ENCODE data around the gene LGR4. TPM values are rescaled to one million over a fixed set of nuclear protein-coding genes. Genes with fewer than 3 reads are reported as not detected.

The LGR4 gene
- total and polyA plus RNA-seq, 10 of the 15 experiments (the other 5 are each of a cell fraction or from before 2014, with no cell fraction given) = under 0.01 to 0.64 (median 0.04) TPM; not detected in 5

- H3K9me3 ChIP-seq (replicated peaks; ENCODE audit: control insufficient read depth, insufficient read depth, low read length) = no peaks in the 10 kb centered on the region
- ChIA-PET POLR2A (interaction anchor here (0.6 kb wide), 1 partner anchor 564 kb away, joined by 7 read pairs; no protein-coding TSS in a partner anchor), CTCF (interaction anchor here (0.6 to 4.2 kb wide), 3 partner anchors 10 to 268 kb away, joined by 3 to 20 read pairs (median 3); no protein-coding TSS in a partner anchor), SMC1A (ENCODE audit: uncharacterized antibody, unreplicated experiment) (interaction anchor here (2.8 kb wide), 1 partner anchor 10 kb away, joined by 15 read pairs; no protein-coding TSS in a partner anchor), RAD21 (ENCODE audit: unreplicated experiment) (interaction anchor here (0.7 to 1.1 kb wide), 3 partner anchors 10 to 292 kb away, joined by 4 read pairs; no protein-coding TSS in a partner anchor)
- no TSS peak for BruUV-seq (replicated peaks)
- peaks cover 0 to 3% of the 10 kb centered on the region in 2 experiments; a peak in 2 of 4 replicates for H3K27me3 ChIP-seq (replicated peaks in 1 of 2; ENCODE audit: control insufficient read depth in 2 of 2, insufficient read depth in 2 of 2, low read length in 1 of 2)
- H3K27ac ChIP-seq (ENCODE audit: control insufficient read depth, insufficient read depth) = no peak overlapping the region
- H2AFZ ChIP-seq (ENCODE audit: control insufficient read depth, low read depth, low read length) = no peak overlapping the region
- no peaks in the 10 kb centered on the region for H3K36me3 ChIP-seq (ENCODE audit: control insufficient read depth in 2 of 2, insufficient read depth in 2 of 2, low read length in 1 of 2)
- ATAC-seq = no peak
- WGBS (ENCODE audit: insufficient coverage, insufficient replicate concordance, low lambda C conversion rate, missing lambda C conversion rate) = 36% methylated on average over 5 of the region's 5 CpGs
- H3K4me1 ChIP-seq (ENCODE audit: control insufficient read depth, insufficient read depth, low read length) = 0 out of 2 replicates have a peak, but pooled peaks cover 3% of the 10 kb centered on the region
- no peak overlapping the region for H3K4me2 ChIP-seq (ENCODE audit: control insufficient read depth, insufficient read depth)
- no peaks in the 10 kb centered on the region for H3K79me2 ChIP-seq (ENCODE audit: control insufficient read depth, insufficient read depth, low read length)
- intact Hi-C loops (cut with micrococcal nuclease; ENCODE audit: unreplicated experiment) = no loop called here
- no peak overlapping the region for H3K9ac ChIP-seq (ENCODE audit: control insufficient read depth, insufficient read depth, low read length)
- in situ Hi-C loops (cut with MboI) = loop anchor here (5.0 to 10.0 kb wide), 2 partner anchors 718 to 1181 kb away; no protein-coding TSS in a partner anchor
- H3K4me3 ChIP-seq = no peak overlapping the region
- no peak for FAIRE-seq
- DNase-seq (ENCODE audit: low read depth, low spot score) = no peak
- TF ChIP-seq RELB (IDR thresholded peaks at IDR 0.05; ENCODE audit: low read depth) = no peak
- no peak for TF ChIP-seq HDGF (IDR thresholded peaks at IDR 0.05)
- no peak for TF ChIP-seq PML (IDR thresholded peaks at IDR 0.05; ENCODE audit: low read length)
- H4K20me1 ChIP-seq (ENCODE audit: control insufficient read depth, insufficient read depth) = no peaks in the 10 kb centered on the region
These were observed 3.0 kb upstream of the LGR4 start for GRCh38 chr11:27475622-27476021.

GRCh38 chr11:27473017-27473406, 422 bp upstream of the LGR4 start:
- H3K36me3 ChIP-seq (ENCODE audit: control insufficient read depth in 2 of 2, insufficient read depth in 2 of 2, low read length in 1 of 2) = no peaks in the 10 kb centered on the region
- intact Hi-C loops (cut with micrococcal nuclease; ENCODE audit: unreplicated experiment) = no loop called here
- DNase-seq (ENCODE audit: low read depth, low spot score) (no peak), FAIRE-seq (no peak), ATAC-seq (no peak)
- H4K20me1 ChIP-seq (ENCODE audit: control insufficient read depth, insufficient read depth) = no peaks in the 10 kb centered on the region
- POLR2A ChIA-PET = no interaction called here
- RAD21 ChIA-PET (ENCODE audit: unreplicated experiment) = interaction anchor here (1.2 kb wide), 1 partner anchor 239 kb away, joined by 3 read pairs; no protein-coding TSS in a partner anchor
- no peak overlapping the region for H3K9ac ChIP-seq (ENCODE audit: control insufficient read depth, insufficient read depth, low read length)
- no peak overlapping the region for H3K4me3 ChIP-seq
- H3K27ac ChIP-seq (ENCODE audit: control insufficient read depth, insufficient read depth) = no peak overlapping the region
- 33% methylated on average over 7 of the region's 9 CpGs for WGBS (ENCODE audit: insufficient coverage, insufficient replicate concordance, low lambda C conversion rate, missing lambda C conversion rate)
- SMC1A ChIA-PET (ENCODE audit: uncharacterized antibody, unreplicated experiment) = interaction anchor here (1.5 kb wide), 1 partner anchor 13 kb away, joined by 5 read pairs; no protein-coding TSS in a partner anchor
- CTCF ChIA-PET = interaction anchor here (1.1 to 4.2 kb wide), 3 partner anchors 11 to 24 kb away, joined by 3 to 20 read pairs (median 4); no protein-coding TSS in a partner anchor
- H3K4me1 ChIP-seq (ENCODE audit: control insufficient read depth, insufficient read depth, low read length) = 0 out of 2 replicates have a peak, but pooled peaks cover 3% of the 10 kb centered on the region
- no peaks in the 10 kb centered on the region for H3K79me2 ChIP-seq (ENCODE audit: control insufficient read depth, insufficient read depth, low read length)
- peak overlapping the region; percentile 85 for H3K4me2 ChIP-seq (ENCODE audit: control insufficient read depth, insufficient read depth)
- no peaks in the 10 kb centered on the region for H3K9me3 ChIP-seq (replicated peaks; ENCODE audit: control insufficient read depth, insufficient read depth, low read length)
- in situ Hi-C loops (cut with MboI) = loop anchor here (10.0 kb wide), 1 partner anchor 1178 kb away; no protein-coding TSS in a partner anchor
- no peak overlapping the region for H2AFZ ChIP-seq (ENCODE audit: control insufficient read depth, low read depth, low read length)
- peaks cover 3% of the 10 kb centered on the region in 2 experiments; a peak in 2 of 4 replicates for H3K27me3 ChIP-seq (replicated peaks in 1 of 2; ENCODE audit: control insufficient read depth in 2 of 2, insufficient read depth in 2 of 2, low read length in 1 of 2)
- BruUV-seq (replicated peaks) = no TSS peak
- no peak for TF ChIP-seq MTA2 (IDR thresholded peaks at IDR 0.05; ENCODE audit: low read depth)
- no peak for TF ChIP-seq RELB (IDR thresholded peaks at IDR 0.05; ENCODE audit: low read depth)
- TF ChIP-seq TCF7 (IDR thresholded peaks at IDR 0.05; ENCODE audit: borderline replicate concordance) = no peak
- no peak for TF ChIP-seq HDAC2 (IDR thresholded peaks at IDR 0.05)
- TF ChIP-seq PML (IDR thresholded peaks at IDR 0.05; ENCODE audit: low read length) = no peak
- TF ChIP-seq REST (IDR thresholded peaks at IDR 0.05; ENCODE audit: low read depth, low read length) = no peak
- TF ChIP-seq PAX5 (IDR thresholded peaks at IDR 0.05; ENCODE audit: borderline replicate concordance, low read depth, low read length) = no peak
- no peak for TF ChIP-seq KAT2A (conservative IDR thresholded peaks at IDR 0.05; ENCODE audit: control insufficient read depth, low read depth, low read length)

All from GM12878 (cell line).